NCI-H146 treated with DMSO at 0.1 percent for 48 hours (cell line): ENCODE measurements around the gene PDE11A.

Experiments
- DNase-seq: peaks from one replicate; lab custom pipeline; 2025; ENCODE audit not compliant: unreplicated experiment; lab: John Stamatoyannopoulos, UW

The PDE11A gene

GRCh38 chr2:177705511-177706173 is 366.9 kb downstream of the PDE11A start:
- DNase-seq = no peak

DNA sequence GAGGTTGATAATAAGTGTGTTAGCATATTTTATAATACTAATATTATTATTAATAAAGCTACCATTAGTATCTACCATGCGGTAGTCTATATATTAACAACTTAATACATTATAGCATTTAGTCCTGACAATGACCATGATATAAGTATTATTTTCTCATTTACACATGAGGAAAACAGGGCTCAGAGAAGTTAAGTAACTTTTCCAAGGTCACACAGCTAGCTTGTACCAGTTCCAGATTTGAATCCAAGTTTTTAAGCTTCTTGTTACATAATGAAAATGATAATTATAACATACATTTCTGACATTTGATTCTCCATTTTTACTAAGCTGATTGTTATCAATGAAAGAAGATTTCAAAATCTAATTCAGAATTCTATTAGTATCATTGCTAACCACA is 369.4 kb downstream of the PDE11A start:
- no peak for DNase-seq

- no peak for DNase-seq
Measured at GRCh38 chr2:177698281-177698680, 374.3 kb downstream of the PDE11A start.

DNA sequence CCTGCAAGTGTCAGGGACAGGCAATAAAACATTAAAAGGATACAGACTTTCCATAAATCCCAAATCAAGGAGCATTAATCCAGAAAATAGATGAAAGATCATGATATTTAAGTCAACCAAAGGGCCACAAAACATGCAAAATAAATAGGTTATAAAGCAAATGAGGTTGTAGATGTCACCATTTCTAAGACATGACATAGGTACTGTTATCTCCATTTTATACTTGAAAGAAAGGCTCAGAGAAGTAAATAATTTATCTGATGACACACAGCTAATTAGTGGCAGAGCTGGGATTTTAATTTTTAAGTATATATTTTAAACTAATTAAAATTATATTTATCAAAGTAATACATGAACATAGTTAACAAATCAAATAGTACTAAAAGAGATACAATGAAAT is 378.2 kb downstream of the PDE11A start:
- DNase-seq = no peak

DNA sequence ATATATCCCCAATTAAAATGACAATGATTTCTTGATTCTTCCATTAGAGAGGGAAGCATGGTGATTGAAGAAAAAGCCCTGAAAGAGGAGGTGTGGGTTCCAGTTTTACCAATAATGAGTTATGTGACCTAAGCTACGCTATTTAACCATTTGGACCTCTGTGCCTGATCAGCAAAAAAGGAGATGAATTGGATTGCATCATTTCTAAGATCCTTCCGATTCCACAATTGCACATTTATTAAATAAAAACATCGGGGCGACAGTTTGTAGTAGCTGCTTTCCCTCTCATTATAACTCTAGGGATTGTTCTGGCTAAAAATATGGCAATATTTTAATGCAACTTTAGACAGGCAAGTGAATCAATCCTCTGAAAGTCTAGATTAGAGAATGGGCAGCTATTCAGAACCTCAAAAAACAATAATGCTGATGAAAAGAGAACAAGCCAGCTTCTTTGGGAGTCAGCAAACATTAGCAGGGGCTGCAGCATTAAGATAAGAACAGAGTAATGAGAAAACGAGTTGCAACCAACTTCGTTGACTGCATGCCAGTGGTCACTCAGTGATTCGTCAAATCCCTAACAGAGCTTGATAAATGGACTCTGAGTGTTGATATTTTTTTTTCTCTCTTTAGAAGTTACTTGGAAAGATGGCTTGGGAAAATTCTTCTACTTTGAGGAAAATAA is 378.8 kb downstream of the PDE11A start:
- no peak for DNase-seq

DNA sequence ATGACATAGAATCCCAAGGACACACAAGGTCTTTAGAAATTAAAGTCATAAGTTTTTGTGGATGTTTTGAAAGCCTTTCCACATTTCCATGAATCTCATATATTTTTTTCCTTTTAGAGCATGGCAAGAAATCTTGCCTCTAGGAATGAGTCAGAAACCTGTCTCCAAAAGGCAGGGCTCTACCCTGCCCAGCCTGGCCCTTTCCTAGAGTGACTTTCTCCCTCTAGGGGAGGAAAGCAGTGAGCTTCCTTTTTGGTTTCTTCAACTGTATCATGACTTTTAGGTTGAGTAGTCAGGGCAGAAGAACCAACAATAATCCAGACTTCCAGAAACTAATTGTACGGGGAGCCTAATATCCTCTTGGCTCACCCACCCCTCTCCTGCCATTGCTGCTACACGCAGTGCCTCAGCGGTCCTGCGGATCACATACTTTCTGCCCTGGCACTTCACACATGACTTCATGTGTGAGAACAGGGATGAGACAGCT is 379.8 kb downstream of the PDE11A start:
- no peak for DNase-seq

- DNase-seq = no peak
Measured at GRCh38 chr2:177692042-177692782, 380.4 kb downstream of the PDE11A start.

DNA sequence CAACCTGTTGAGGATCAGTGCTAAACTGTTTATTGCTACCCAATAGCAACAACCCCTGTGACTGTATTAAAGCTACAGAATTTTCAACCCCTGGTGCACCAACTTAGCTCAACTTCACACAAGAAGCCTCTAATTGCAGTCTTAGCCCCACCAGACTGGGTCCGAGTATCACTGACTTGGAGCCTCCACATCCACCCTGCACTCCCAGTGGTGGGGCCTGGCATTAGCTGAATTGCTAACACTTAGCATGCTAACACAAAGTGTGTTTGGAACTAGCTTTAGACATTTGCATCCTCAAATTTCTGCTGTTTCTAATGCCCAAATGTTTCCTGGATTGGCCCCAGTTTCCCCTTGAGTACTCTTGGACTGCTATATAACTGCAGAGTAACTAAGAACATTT is 381.4 kb downstream of the PDE11A start:
- DNase-seq = no peak

- no peak for DNase-seq
Measured at GRCh38 chr2:177689623-177690022, 383.0 kb downstream of the PDE11A start.

GRCh38 chr2:177688844-177689243 is 383.7 kb downstream of the PDE11A start:
- DNase-seq = no peak

- no peak for DNase-seq
Measured at GRCh38 chr2:177683661-177684069, 388.9 kb downstream of the PDE11A start.

DNA sequence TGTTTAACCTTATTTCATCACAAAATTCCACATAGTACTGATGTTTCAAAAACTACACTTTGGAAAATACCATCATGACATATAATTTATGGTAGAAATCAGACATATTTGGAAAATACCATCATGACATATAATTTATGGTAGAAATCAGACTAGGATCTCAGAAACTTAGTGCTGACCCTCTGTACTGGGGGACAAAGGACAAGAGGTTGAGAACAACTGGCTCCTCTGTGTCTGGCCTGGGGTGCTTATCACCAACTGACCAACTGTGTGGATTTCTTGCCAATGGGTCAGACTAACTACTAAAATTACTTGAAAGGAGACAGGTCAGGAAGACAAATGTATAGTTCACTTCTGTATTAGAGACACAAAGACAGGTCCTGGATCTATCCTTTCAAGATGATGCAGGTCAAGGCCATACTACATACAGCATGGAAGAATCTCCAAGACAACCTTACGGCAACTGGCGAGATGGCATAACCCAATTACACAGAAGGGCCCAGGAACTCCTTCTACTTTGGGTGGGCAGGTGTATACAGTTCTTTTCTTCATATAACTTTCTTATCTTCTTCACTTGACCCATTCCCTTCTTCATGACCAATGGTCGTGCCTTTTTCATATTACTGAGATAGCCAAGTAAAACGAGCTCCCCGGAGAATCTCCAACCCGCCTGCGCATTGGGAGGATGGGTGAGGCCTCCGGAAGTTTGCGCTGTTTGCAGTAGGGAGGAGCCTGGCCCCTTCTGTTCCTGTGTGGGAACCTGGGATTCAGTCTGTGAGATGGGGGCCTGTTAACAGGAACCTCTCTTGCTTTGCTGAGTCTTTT is 389.5 kb downstream of the PDE11A start:
- DNase-seq = no peak

- no peak for DNase-seq
Measured at GRCh38 chr2:177682006-177682405, 390.6 kb downstream of the PDE11A start.

DNA sequence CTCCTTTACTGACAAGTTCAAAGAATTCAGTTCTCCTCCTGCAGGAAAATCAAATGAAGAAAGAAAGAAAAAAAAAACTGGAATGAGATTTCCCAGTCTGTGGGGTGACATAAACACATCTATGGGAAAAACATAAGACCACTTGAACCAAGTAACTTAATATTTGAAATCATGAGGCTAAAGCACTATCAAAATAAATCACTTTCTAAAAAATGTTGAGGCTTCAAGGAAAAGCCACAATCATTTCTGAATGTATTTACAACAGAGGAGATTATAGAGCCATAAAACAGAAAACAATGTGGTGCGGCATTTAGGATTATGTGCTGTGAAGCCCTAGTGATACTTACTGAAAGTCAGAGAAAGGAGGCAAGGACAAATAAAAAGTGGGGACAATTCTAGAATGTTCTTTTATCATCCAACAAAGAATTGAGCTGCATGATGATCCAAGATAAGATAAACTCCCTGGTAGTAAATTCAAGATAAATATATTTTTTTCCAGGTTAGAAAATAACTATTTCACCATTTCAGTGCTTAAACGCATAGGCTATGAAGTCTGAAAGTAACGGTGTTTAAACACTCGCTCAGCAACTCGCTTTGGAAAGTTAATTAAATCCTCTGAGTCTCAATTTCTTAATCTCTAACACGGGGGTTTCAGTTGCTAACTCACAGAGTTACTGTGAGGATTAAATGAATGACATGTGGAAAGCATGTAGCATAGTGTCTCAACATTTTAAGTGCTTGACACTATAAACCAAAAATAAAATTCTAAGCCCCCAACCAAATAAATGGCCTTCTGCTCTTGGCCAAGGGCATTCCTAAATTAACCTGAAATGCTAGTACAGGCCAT is 391.5 kb downstream of the PDE11A start:
- DNase-seq = no peak

DNA sequence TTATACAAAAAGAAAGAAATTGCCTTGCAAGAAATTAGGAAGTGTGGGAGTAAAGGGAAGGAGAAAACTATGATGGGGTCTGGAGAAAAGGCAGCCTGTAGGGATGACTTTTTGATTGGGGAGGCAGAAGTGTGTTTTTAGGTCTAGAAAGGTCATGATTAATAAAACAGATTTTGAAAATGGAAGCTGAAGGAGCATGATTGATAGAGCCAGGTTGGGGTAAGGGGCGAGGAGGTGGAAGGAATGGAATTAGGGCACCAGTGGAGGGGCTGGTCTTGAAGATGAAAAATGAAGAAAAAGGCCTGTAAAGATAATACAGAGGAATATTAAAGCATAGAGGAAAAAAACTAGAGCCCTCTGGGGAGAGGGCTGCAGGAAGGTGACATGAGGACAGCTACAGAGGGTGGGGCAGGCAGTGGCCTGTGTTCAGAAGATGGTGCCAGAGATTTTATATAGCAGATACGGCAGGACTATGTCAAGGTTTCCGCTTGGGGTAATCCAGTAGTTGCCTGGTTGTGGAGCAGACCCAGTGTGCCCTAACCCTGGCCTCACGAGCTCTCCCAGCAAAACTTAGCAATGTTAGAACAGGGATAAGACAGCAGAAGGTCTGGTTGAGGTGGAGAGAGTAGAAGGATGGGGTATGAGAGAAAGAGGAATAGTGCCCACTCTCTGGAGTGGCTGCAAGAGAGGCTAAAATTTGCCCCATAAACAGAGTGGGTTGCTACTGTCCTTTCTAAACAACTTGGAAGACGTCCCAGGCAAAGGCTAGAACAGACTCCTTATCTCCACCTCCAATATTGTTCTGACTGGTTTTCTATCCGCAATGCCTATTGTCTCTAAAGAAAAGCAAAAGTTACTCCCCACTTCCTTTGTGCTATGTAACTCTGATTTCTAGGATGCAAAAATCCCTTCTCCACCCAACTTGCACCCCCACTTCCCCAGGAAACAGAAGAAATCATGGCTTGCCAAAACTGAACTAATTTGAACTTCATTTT is 392.7 kb downstream of the PDE11A start:
- DNase-seq = no peak

DNA sequence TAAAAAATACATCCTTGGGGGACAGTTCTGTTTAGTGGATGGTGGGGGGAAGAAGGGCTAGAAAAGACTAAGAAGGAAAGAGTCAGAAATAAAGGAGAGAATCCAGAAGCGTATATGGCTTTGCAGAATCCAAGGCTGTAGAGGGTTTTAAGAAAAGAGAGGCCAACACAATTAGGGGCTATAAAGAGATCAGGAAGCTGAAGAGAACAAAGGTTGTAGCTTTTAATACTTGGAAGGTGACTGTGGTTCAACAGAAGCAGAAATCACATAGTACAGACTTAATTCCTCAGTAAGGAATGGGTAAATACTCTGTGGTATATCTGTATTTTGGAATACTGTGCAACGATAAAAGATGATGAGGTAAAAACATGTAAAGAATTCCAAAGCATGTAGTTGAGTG is 393.6 kb downstream of the PDE11A start:
- DNase-seq = no peak

GRCh38 chr2:177676636-177677035 is 395.9 kb downstream of the PDE11A start:
- no peak for DNase-seq

- DNase-seq = no peak
Measured at GRCh38 chr2:177675825-177676224, 396.8 kb downstream of the PDE11A start.

DNA sequence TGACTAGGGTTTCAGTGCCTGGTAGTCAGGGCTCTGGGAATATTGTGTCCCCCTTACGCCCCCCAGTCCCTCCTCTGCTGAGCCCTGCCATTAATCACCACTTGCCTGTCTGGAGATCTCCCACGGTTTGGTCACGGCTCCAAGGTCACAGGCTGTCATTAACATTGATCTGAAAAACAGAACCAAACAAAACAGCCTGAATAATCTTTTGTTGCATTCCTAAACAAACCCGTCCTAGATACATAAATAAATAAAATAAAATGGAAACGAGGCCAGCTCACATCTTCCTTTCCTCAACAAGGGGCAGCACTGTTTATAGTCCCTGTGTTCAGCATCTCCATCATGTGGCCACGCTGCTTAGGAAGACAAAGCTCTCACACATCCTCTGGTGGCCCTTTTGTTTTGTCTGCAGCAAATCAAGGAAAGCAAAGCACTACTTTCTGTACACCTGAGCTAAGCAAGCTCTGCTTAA is 397.2 kb downstream of the PDE11A start:
- peak; percentile 13 for DNase-seq
